ENCODE measurements around the gene MYL12B. TPM values are rescaled to one million over a fixed set of nuclear protein-coding genes. Genes with fewer than 3 reads are reported as not detected.
A peak's percentile ranks its signal among the peaks of the same experiment; 100 is the strongest.

The MYL12B gene
- total RNA-seq, 4 donors from 2014 or later: 78.2 to 558 (median 337) TPM

GRCh38 chr18:3248062-3248657 lies 13.8 kb upstream of the MYL12B start:
- in situ Hi-C loops (cut with MboI; ENCODE audit: low pct_ligation_motif_present in 1 of 4, low pct_unique_long_range_greater_than_20kb in 1 of 4, low sequenced_read_pairs in 3 of 4): loop anchor here (10.0 to 25.0 kb wide), 5 partner anchors 93 to 486 kb away; no protein-coding TSS in a partner anchor
- intact Hi-C loops (cut with DNase I; ENCODE audit: low total_unique reads): loop anchor here (5.0 to 10.0 kb wide), 2 partner anchors 93 to 316 kb away; no protein-coding TSS in a partner anchor
- peak; percentile 40 for DNase-seq
- H3K27me3 ChIP-seq: no peaks in the 10 kb centered on the region
- peak overlapping the region; percentile 98 to 100 (median 99) for H3K27ac ChIP-seq
- TF ChIP-seq CTCF (IDR thresholded peaks at IDR 0.05) (no peak), POLR2A (IDR thresholded peaks at IDR 0.05) (no peak), POLR2AphosphoS5 (IDR thresholded peaks at IDR 0.05) (no peak), EP300 (IDR thresholded peaks at IDR 0.05; ENCODE audit: low read depth) (no peak)
- WGBS, 2 donors (ENCODE audit: low coverage in 1 of 2): 0 to 1% methylated on average over 7 to 22 of the region's 22 CpGs
- H3K36me3 ChIP-seq: peaks cover 0 to 12% (median 2%) of the 10 kb centered on the region in 4 donors
- H3K4me1 ChIP-seq: peaks cover 9 to 63% (median 32%) of the 10 kb centered on the region in 4 donors
- H3K4me3 ChIP-seq: peak overlapping the region; percentile 81 to 100 (median 96)
- H3K9me3 ChIP-seq: no peaks in the 10 kb centered on the region

- Histone ChIP-seq H3K4me1 (peaks cover 13 to 67% (median 32%) of the 10 kb centered on the region in 4 donors), H3K27me3 (no peaks in the 10 kb centered on the region), H3K4me3 (peak overlapping the region; percentile 81 to 100 (median 96)), H3K9me3 (no peaks in the 10 kb centered on the region), H3K27ac (peak overlapping the region; percentile 98 to 100 (median 99)), H3K36me3 (peaks cover 0 to 18% (median 5%) of the 10 kb centered on the region in 4 donors)
- in situ Hi-C loops (cut with MboI; ENCODE audit: low pct_ligation_motif_present in 1 of 4, low pct_unique_long_range_greater_than_20kb in 1 of 4, low sequenced_read_pairs in 3 of 4): loop anchor here (10.0 to 25.0 kb wide), 5 partner anchors 94 to 487 kb away; no protein-coding TSS in a partner anchor
- intact Hi-C loops (cut with DNase I; ENCODE audit: low total_unique reads): loop anchor here (5.0 to 10.0 kb wide), 2 partner anchors 94 to 317 kb away; no protein-coding TSS in a partner anchor
- TF ChIP-seq POLR2AphosphoS5 (IDR thresholded peaks at IDR 0.05) (peak; percentile 69 to 82 (median 72)), EP300 (IDR thresholded peaks at IDR 0.05; ENCODE audit: low read depth) (no peak), CTCF (IDR thresholded peaks at IDR 0.05) (no peak), POLR2A (IDR thresholded peaks at IDR 0.05) (peak; percentile 58)
- WGBS, 2 donors (ENCODE audit: low coverage in 1 of 2): 1 to 7% methylated on average over 9 of the region's 9 CpGs
- peak; percentile 57 for DNase-seq
These were observed 13.1 kb upstream of the MYL12B start for GRCh38 chr18:3248658-3249359.

- TF ChIP-seq POLR2AphosphoS5 (IDR thresholded peaks at IDR 0.05) (peak in 1 of 3 donors; percentile 14), POLR2A (IDR thresholded peaks at IDR 0.05) (no peak)
- peaks cover 0 to 35% (median 13%) of the 10 kb centered on the region in 4 donors for H3K36me3 ChIP-seq
- H3K27ac ChIP-seq: peak overlapping the region; percentile 98 to 100 (median 99)
- in situ Hi-C loops (cut with MboI; ENCODE audit: low pct_ligation_motif_present in 1 of 4, low pct_unique_long_range_greater_than_20kb in 1 of 4, low sequenced_read_pairs in 3 of 4): no loop called here
- H3K9me3 ChIP-seq: no peaks in the 10 kb centered on the region
- no peaks in the 10 kb centered on the region for H3K27me3 ChIP-seq
- intact Hi-C loops (cut with DNase I; ENCODE audit: low total_unique reads): no loop called here
- WGBS, 2 donors (ENCODE audit: low coverage in 1 of 2): 30 to 36% methylated on average over 5 to 6 of the region's 6 CpGs
- peaks cover 13 to 69% (median 29%) of the 10 kb centered on the region in 4 donors for H3K4me1 ChIP-seq
- DNase-seq: no peak
- H3K4me3 ChIP-seq: peak overlapping the region in 1 of 4 donors; percentile 81
These were observed 11.5 kb upstream of the MYL12B start for GRCh38 chr18:3250237-3251107.

- in situ Hi-C loops (cut with MboI; ENCODE audit: low pct_ligation_motif_present in 1 of 4, low pct_unique_long_range_greater_than_20kb in 1 of 4, low sequenced_read_pairs in 3 of 4) (no loop called here), intact Hi-C loops (cut with DNase I; ENCODE audit: low total_unique reads) (no loop called here)
- Histone ChIP-seq H3K27ac (peak overlapping the region; percentile 17 to 100 (median 72)), H3K9me3 (no peaks in the 10 kb centered on the region), H3K36me3 (peaks cover 0 to 43% (median 17%) of the 10 kb centered on the region in 4 donors), H3K4me3 (no peak overlapping the region), H3K27me3 (no peaks in the 10 kb centered on the region), H3K4me1 (peaks cover 13 to 68% (median 28%) of the 10 kb centered on the region in 4 donors)
- no peak for DNase-seq
- no peak for TF ChIP-seq CTCF (IDR thresholded peaks at IDR 0.05)
- no peak for TF ChIP-seq EP300 (IDR thresholded peaks at IDR 0.05; ENCODE audit: low read depth)
- no peak for TF ChIP-seq POLR2A (IDR thresholded peaks at IDR 0.05)
- TF ChIP-seq POLR2AphosphoS5 (IDR thresholded peaks at IDR 0.05): no peak
- 63 to 75% methylated on average over 8 of the region's 8 CpGs for WGBS, 2 donors (ENCODE audit: low coverage in 1 of 2)
These were observed 10.5 kb upstream of the MYL12B start for GRCh38 chr18:3251249-3251962.

Data from transverse colon (tissue), 4 donors.